Brain microvascular endothelial cell (primary cell): ENCODE results near the gene SLC41A1.

Experiments
- DNase-seq: peaks from one replicate; pipeline ENCODE4 v3.0.0-alpha.2; 2020
- H3K27ac ChIP-seq: fragments of 250-450 bp; sonication (Bioruptor Pico); 2 replicates; pipeline ENCODE4 v1.5.1; 2020; ENCODE audit warnings: mild to moderate bottlenecking, moderate library complexity
- H3K27me3 ChIP-seq: fragments of 250-450 bp; sonication (Bioruptor Pico); replicated peaks from 2 replicates; pipeline ENCODE4 v1.5.1; 2020; ENCODE audit warnings: mild to moderate bottlenecking
- H3K36me3 ChIP-seq: fragments of 250-450 bp; sonication (Bioruptor Pico); replicated peaks from 2 replicates; pipeline ENCODE4 v1.5.1; 2020; ENCODE audit warnings: mild to moderate bottlenecking
- H3K4me3 ChIP-seq: 2 replicates; pipeline ENCODE4 v1.5.1; 2011; ENCODE audit warnings: low read depth, mild to moderate bottlenecking, control low read depth, low read length, moderate library complexity
- in situ Hi-C: cut with HindIII; loops from 2 replicates; pipeline ENCODE4 v1.10.0; 2017; ENCODE audit warnings: low sequenced_read_pairs, low pct_ligation_motif_present
- TF ChIP-seq, protein P1 (sequence below): IDR thresholded peaks from 2 replicates; pipeline ENCODE4 v1.5.1; 2011; ENCODE audit warnings: low read depth, mild to moderate bottlenecking, moderate library complexity, low read length, control low read depth, inconsistent platforms; ENCODE audit errors: missing control alignments

SLC41A1 gene

DNA sequence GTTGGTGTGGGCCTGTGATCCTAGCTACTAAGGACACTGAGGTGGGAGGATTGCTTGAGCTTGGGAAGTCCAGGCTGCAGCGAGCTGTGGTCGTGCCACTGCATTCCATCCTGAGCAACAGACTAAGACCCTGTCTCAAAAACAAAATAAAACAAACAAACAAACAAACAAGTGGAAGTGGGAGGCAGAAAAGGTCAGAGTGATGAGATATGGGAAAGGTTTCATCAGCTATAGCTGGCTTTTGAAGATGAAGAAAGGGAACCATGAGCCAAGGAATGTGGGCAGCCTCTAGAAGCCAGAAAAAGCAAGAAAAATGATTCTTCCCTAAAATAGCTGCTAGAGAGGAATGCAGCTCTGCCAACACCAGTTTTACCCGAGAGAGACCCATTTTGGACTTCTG, 52.4 kb downstream of the SLC41A1 start:
- in situ Hi-C loops, result no loop called here
- DNase-seq, result no peak
- TF ChIP-seq, protein P1, sequence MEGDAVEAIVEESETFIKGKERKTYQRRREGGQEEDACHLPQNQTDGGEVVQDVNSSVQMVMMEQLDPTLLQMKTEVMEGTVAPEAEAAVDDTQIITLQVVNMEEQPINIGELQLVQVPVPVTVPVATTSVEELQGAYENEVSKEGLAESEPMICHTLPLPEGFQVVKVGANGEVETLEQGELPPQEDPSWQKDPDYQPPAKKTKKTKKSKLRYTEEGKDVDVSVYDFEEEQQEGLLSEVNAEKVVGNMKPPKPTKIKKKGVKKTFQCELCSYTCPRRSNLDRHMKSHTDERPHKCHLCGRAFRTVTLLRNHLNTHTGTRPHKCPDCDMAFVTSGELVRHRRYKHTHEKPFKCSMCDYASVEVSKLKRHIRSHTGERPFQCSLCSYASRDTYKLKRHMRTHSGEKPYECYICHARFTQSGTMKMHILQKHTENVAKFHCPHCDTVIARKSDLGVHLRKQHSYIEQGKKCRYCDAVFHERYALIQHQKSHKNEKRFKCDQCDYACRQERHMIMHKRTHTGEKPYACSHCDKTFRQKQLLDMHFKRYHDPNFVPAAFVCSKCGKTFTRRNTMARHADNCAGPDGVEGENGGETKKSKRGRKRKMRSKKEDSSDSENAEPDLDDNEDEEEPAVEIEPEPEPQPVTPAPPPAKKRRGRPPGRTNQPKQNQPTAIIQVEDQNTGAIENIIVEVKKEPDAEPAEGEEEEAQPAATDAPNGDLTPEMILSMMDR, result no peak
- Histone ChIP-seq H3K27ac (no peak overlapping the region), H3K27me3 (no peaks in the 10 kb centered on the region), H3K4me3 (no peak overlapping the region), H3K36me3 (no peaks in the 10 kb centered on the region)

DNA sequence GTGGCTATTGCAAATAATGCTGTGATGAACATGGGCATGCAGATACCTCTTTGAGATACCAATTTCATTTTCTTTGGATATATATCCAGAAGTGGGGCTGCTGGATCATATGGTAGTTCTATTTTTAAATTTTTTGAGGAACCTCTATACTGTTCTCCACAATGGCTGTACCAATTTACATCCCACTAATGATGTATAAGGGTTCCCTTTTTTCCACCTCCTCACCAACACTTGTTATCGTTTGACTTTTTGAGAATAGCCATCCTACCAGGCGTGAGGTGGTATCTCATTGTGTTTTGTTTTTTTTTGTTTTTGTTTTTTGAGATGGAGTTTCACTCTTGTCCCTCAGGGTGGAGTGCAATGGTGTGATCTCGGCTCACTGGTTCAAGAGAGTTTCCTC, 56.4 kb downstream of the SLC41A1 start:
- H3K27ac ChIP-seq, result no peak overlapping the region
- in situ Hi-C loops, result no loop called here
- H3K4me3 ChIP-seq, result no peak overlapping the region
- TF ChIP-seq, protein P1, result no peak
- H3K27me3 ChIP-seq, result no peaks in the 10 kb centered on the region
- DNase-seq, result no peak
- no peaks in the 10 kb centered on the region for H3K36me3 ChIP-seq

DNA sequence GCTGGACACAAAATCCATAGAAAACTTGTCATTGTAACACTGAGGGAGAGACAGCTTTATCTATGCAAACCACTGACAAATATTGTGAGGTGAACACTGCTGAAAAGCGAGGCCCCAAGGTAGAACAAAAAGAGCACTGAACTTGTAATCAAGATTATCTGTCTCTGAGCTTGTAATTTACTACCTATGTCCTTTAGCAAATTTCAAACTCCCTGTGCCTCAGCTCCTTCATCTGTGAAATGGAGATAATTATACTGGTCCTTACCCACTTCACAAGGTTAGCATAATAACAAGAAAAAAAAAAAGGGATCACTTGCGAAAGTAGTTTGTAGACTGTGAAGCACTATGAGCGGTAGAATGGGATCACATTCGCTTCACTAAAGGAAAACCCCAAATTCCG, 58.1 kb downstream of the SLC41A1 start:
- Histone ChIP-seq H3K36me3 (no peaks in the 10 kb centered on the region), H3K27me3 (no peaks in the 10 kb centered on the region), H3K27ac (no peak overlapping the region), H3K4me3 (no peak overlapping the region)
- in situ Hi-C loops, result no loop called here
- TF ChIP-seq, protein P1, result no peak
- DNase-seq, result no peak

DNA sequence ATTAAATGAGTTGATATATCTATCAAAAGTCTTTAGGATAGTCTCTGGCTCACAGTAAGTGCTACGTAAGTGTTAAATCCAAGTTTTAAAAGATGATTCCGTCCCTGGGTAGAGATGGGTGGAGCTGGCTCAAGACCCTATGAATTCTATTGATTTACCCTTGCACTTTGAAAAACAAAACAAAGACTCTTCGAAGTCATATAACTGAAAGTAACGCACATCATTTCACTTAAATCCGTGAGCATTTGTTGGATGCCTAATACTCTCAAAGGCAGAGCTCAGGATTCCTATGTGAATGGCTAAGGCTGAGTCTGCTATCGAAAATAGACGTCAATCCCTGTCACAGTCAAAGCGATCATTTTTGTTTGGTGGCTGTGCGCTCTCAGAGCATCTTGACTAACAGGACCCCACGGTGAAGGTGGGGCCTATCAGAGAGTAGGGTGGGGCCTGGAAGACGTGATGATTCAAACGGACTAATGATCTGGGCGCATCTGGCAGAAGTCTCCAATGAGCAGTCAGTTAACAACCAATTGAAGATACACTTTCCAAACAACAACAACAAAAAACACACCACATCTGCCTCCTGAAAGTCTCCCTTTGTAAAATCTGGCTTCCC, 61.9 kb downstream of the SLC41A1 start:
- Histone ChIP-seq H3K27ac (no peak overlapping the region), H3K4me3 (no peak overlapping the region), H3K27me3 (no peaks in the 10 kb centered on the region), H3K36me3 (no peaks in the 10 kb centered on the region)
- in situ Hi-C loops, result no loop called here
- TF ChIP-seq, protein P1, result no peak
- DNase-seq, result no peak

DNA sequence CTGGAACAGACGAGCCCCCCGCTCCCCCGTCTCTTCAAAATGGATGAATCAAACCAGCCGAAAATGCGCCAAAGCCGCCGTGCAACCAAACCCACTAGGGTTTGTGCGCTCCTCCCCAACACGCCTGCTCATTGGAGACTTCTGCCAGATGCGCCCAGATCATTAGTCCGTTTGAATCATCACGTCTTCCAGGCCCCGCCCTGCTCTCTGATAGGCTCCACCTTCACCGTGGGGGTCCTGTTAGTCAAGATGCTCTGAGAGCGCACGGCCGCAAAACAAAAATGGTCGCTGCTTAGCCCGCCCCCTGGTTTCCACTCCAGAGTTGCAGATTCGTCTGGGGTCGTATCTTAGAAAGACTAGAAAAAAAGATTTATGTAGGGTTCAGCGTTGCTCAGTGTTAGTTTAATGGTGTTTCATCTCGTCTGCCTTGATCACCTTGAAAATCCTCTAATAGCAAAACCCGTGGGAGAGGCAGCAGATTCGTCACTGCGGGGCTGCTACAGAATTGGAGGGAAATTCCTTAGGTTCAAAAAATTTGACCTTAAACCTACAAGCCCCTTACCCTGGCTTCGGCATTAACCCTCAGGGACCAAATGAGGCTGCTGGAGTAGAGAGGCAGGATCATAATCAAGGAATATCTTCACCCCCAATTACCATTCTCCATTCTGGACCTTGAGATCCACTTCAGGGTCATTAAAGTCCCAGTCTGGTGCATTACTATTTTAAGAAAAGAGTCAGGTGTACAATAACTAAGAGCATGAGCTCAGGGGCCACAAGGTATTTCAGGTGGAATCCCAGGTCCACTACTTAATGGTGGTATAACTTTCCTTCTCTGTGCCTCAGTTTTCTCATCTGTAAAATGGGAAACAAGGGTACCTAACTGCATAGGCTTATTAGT, 62.6 kb downstream of the SLC41A1 start, which contains the start of gene NUCKS1:
Gene NUCKS1, minus strand, starts transcription at position 45 of the 898 bp plus-strand sequence. CDS start 209 bp downstream, outside the sequence.
- in situ Hi-C loops, result no loop called here
- Histone ChIP-seq H3K27me3 (no peaks in the 10 kb centered on the region), H3K4me3 (peak within 1 kb of the TSS; percentile 72), H3K27ac (peak within 1 kb of the TSS; percentile 96), H3K36me3 (no peaks in the 10 kb centered on the region)
- DNase-seq, result peak; percentile 100
- TF ChIP-seq, protein P1, result peak; percentile 38
